Measurements from ENCODE around the gene ACER1.
"Not testable (repeated sequence)": the region's sequence is repeated elsewhere in the genome, so short reads cannot be mapped to it uniquely, and the experiment has no call there.

ACER1 gene

DNA sequence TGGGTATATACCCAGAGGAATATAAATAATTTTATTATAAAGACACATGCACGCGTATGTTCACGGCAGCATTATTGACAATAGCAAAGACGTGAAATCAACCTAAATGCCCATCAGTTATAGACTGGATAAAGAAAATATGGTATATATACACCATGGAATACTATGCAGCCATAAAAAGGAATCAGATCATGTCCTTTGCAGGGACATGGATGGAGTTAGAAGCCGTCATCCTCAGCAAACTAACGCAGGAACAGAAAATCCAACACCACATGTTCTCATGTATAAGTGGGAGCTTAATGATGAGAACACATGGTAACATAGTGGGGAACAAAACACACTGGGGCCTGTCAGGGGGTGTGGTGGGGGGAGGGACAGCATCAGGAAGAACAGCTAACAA, 51.0 kb downstream of the ACER1 start:
- H3K4me3 ChIP-seq (ENCODE audit: low read depth, low read length); H3K14ac ChIP-seq (ENCODE audit: low read length); H2BK12ac ChIP-seq (ENCODE audit: low read length); H3K36me3 ChIP-seq (ENCODE audit: control insufficient read depth in 1 of 2, insufficient read depth in 2 of 2, low read length in 2 of 2); H3K27me3 ChIP-seq (ENCODE audit: insufficient read depth, low read length); H4K8ac ChIP-seq (ENCODE audit: low read depth, low read length); H2AK5ac ChIP-seq (ENCODE audit: low read length); H3K27ac ChIP-seq (ENCODE audit: low read depth, low read length); H4K12ac ChIP-seq (ENCODE audit: low read depth, low read length); H3K79me1 ChIP-seq (ENCODE audit: low read length); H2AFZ ChIP-seq (ENCODE audit: insufficient read depth, low read length, poor library complexity); H3K4ac ChIP-seq (ENCODE audit: low read depth, low read length); DNase-seq; H3K9ac ChIP-seq (ENCODE audit: low read length); H3K18ac ChIP-seq (ENCODE audit: low read length); H3K23ac ChIP-seq (ENCODE audit: low read length); H2BK5ac ChIP-seq (ENCODE audit: low read depth, low read length, poor library complexity); H3K4me2 ChIP-seq (ENCODE audit: low read length); H2BK120ac ChIP-seq (ENCODE audit: insufficient read depth, low read length, poor library complexity); H4K91ac ChIP-seq (ENCODE audit: low read depth, low read length): not testable (repeated sequence)
- WGBS (ENCODE audit: extremely low coverage, insufficient coverage, insufficient read length), result no CpG with 5 or more reads among the region's 6 CpGs
- Histone ChIP-seq H3K9me3 (ENCODE audit: insufficient read depth, low read depth, low read length) (peaks cover 19% of the 10 kb centered on the region), H3K4me1 (ENCODE audit: control insufficient read depth in 1 of 2, insufficient read depth in 2 of 2, low read length in 2 of 2) (peaks cover 11% of the 10 kb centered on the region in 2 experiments), H3K79me2 (ENCODE audit: control insufficient read depth, insufficient read depth, low read length, poor library complexity) (peaks cover 17% of the 10 kb centered on the region)

DNA sequence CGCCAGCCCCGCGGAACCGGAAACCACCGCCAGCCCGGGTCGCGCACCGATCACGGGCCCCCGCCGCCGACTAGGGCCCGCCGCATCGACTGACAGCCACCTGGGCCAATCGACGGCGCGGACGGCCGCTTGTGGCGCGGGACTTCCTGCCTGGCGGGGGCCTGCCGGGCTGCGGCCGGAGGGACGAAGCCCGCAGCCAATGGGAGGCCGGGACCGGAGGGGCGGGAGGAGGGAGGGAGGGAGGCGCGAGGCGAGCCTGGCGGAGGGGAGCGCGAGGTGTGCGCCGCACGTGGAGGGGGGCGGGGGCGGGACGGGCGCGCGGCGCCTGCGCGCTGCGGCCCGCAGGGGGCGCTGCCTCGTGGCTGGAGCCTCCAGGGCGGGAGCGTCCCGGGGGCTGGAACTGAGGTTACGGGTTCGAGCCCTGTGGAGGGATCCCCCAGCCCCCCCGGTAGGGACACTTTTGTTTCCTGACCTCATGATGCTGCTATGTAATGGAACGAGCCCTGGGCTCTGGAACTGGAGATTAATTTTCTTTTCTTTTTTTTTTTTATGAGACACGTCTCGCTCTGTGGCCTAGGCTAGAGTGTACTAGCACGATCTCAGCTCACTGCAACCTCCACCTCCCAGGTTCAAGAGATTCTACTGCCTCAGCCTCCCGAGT, 53.4 kb downstream of the ACER1 start, which contains the start of gene MLLT1:
MLLT1 (minus strand) TSS at position 45 of the 661 bp plus-strand sequence. CDS start 191 bp downstream, outside the sequence.
- Histone ChIP-seq H3K79me1 (ENCODE audit: low read length) (peaks cover 8% of the 10 kb centered on the region), H3K27me3 (ENCODE audit: insufficient read depth, low read length) (no peaks in the 10 kb centered on the region), H3K27ac (ENCODE audit: low read depth, low read length) (peak within 1 kb of the TSS; percentile 48), H3K18ac (ENCODE audit: low read length) (peak within 1 kb of the TSS; percentile 88), H4K8ac (ENCODE audit: low read depth, low read length) (peak within 1 kb of the TSS; percentile 88), H2AFZ (ENCODE audit: insufficient read depth, low read length, poor library complexity) (peak within 1 kb of the TSS; percentile 66), H3K14ac (ENCODE audit: low read length) (peak within 1 kb of the TSS; percentile 93), H3K4me2 (ENCODE audit: low read length) (peak within 1 kb of the TSS; percentile 95), H3K36me3 (ENCODE audit: control insufficient read depth in 1 of 2, insufficient read depth in 2 of 2, low read length in 2 of 2) (peaks cover 3 to 5% of the 10 kb centered on the region in 2 experiments), H2BK120ac (ENCODE audit: insufficient read depth, low read length, poor library complexity) (peak within 1 kb of the TSS; percentile 78), H2BK5ac (ENCODE audit: low read depth, low read length, poor library complexity) (peak within 1 kb of the TSS; percentile 90), H3K4ac (ENCODE audit: low read depth, low read length) (peak within 1 kb of the TSS; percentile 98), H4K12ac (ENCODE audit: low read depth, low read length) (peak within 1 kb of the TSS; percentile 89), H3K9me3 (ENCODE audit: insufficient read depth, low read depth, low read length) (no peaks in the 10 kb centered on the region), H3K79me2 (ENCODE audit: control insufficient read depth, insufficient read depth, low read length, poor library complexity) (peaks cover 29% of the 10 kb centered on the region), H3K9ac (ENCODE audit: low read length) (peak within 1 kb of the TSS; percentile 82), H4K91ac (ENCODE audit: low read depth, low read length) (peak within 1 kb of the TSS; percentile 93), H3K23ac (ENCODE audit: low read length) (no peak within 1 kb of the TSS), H2BK12ac (ENCODE audit: low read length) (peak within 1 kb of the TSS; percentile 20), H2AK5ac (ENCODE audit: low read length) (peak within 1 kb of the TSS; percentile 42), H3K4me3 (ENCODE audit: low read depth, low read length) (peak within 1 kb of the TSS; percentile 81), H3K4me1 (ENCODE audit: control insufficient read depth in 1 of 2, insufficient read depth in 2 of 2, low read length in 2 of 2) (peaks cover 24 to 26% of the 10 kb centered on the region in 2 experiments)
- WGBS (ENCODE audit: extremely low coverage, insufficient coverage, insufficient read length), result no CpG with 5 or more reads among the region's 66 CpGs
- DNase-seq, result peak; percentile 93 to 95

DNA sequence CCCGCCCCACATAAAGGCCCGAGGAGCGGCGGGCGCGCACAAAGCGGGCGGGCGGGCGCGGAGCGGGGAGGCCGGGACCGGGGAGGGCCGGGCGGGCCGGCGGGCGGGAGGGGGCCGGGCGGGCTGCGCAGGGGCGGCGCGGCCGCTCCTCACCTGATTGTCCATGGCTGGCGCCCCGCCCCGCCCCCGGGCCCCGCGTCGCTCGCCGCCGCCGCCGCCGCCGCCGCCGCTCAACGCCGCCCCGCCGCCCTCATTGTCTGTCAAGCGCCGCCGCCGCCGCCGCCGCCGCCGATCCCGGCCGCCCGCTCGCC, 53.8 kb downstream of the ACER1 start:
- no CpG with 5 or more reads among the region's 59 CpGs for WGBS (ENCODE audit: extremely low coverage, insufficient coverage, insufficient read length)
- Histone ChIP-seq H3K4ac (ENCODE audit: low read depth, low read length) (peak overlapping the region; percentile 98), H3K36me3 (ENCODE audit: control insufficient read depth in 1 of 2, insufficient read depth in 2 of 2, low read length in 2 of 2) (peaks cover 3 to 5% of the 10 kb centered on the region in 2 experiments), H3K18ac (ENCODE audit: low read length) (peak overlapping the region; percentile 88), H3K27me3 (ENCODE audit: insufficient read depth, low read length) (no peaks in the 10 kb centered on the region), H2BK5ac (ENCODE audit: low read depth, low read length, poor library complexity) (peak overlapping the region; percentile 90), H3K27ac (ENCODE audit: low read depth, low read length) (no peak overlapping the region), H4K8ac (ENCODE audit: low read depth, low read length) (peak overlapping the region; percentile 88), H2BK12ac (ENCODE audit: low read length) (no peak overlapping the region), H3K4me3 (ENCODE audit: low read depth, low read length) (peak overlapping the region; percentile 81), H3K4me2 (ENCODE audit: low read length) (peak overlapping the region; percentile 95), H2AFZ (ENCODE audit: insufficient read depth, low read length, poor library complexity) (peak overlapping the region; percentile 66), H3K9ac (ENCODE audit: low read length) (peak overlapping the region; percentile 82), H3K14ac (ENCODE audit: low read length) (peak overlapping the region; percentile 93), H3K79me1 (ENCODE audit: low read length) (peaks cover 8% of the 10 kb centered on the region), H3K4me1 (ENCODE audit: control insufficient read depth in 1 of 2, insufficient read depth in 2 of 2, low read length in 2 of 2) (peaks cover 25 to 29% of the 10 kb centered on the region in 2 experiments), H4K12ac (ENCODE audit: low read depth, low read length) (no peak overlapping the region), H3K79me2 (ENCODE audit: control insufficient read depth, insufficient read depth, low read length, poor library complexity) (peaks cover 30% of the 10 kb centered on the region), H2BK120ac (ENCODE audit: insufficient read depth, low read length, poor library complexity) (peak overlapping the region; percentile 78), H3K23ac (ENCODE audit: low read length) (no peak overlapping the region), H3K9me3 (ENCODE audit: insufficient read depth, low read depth, low read length) (no peaks in the 10 kb centered on the region), H2AK5ac (ENCODE audit: low read length) (no peak overlapping the region), H4K91ac (ENCODE audit: low read depth, low read length) (peak overlapping the region; percentile 93)
- no peak for DNase-seq

DNA sequence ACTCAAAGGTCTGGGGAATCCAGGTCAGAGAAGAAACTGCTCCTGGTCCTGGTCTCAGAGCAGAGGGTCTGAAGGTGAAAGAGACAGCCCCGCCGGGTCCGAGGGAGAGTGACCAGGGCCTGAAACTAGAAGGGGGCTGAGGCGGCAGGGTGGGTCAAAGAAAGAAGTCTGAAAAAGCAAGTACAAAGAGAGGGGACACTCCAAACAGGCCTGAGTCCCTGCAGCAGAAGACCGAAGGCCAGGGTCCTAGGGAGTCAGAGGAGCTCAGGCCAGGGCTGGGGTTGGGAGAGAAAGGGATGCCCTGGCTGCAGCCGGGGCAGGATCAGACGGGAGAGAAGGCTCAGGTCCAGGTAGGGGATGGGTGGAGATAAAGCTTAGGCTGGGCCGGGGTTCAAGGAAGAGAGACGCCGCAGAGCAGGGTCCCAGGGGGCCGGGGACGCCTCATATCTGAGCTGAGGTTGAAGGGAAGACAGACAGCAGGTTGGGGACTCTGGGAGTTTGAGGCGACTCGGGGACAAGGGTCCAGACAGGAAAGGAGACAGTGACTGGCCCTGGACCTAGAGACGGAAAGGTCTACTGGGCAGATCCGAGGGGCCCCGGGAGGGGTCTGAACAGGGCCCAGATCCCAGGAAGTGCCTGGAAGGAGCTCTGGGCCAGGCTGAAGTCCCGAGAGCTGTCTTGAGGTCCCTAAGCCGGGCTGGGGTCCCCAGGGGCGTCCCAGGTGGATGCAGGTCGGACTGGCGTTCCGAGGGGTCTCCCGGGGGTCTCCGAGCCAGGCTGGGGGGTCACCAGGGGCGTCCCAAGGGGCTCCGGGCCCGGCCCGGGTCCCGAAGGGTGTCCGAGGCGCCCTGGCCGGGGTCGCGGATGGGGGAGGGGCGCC, 54.4 kb downstream of the ACER1 start:
- Histone ChIP-seq H3K79me1 (ENCODE audit: low read length) (peaks cover 8% of the 10 kb centered on the region), H2AK5ac (ENCODE audit: low read length) (peak overlapping the region; percentile 42), H4K91ac (ENCODE audit: low read depth, low read length) (peak overlapping the region; percentile 93), H3K4me3 (ENCODE audit: low read depth, low read length) (peak overlapping the region; percentile 81), H3K14ac (ENCODE audit: low read length) (peak overlapping the region; percentile 93), H3K79me2 (ENCODE audit: control insufficient read depth, insufficient read depth, low read length, poor library complexity) (peaks cover 33% of the 10 kb centered on the region), H3K27ac (ENCODE audit: low read depth, low read length) (peak overlapping the region; percentile 48), H3K4me2 (ENCODE audit: low read length) (peak overlapping the region; percentile 95), H3K36me3 (ENCODE audit: control insufficient read depth in 1 of 2, insufficient read depth in 2 of 2, low read length in 2 of 2) (peaks cover 3 to 5% of the 10 kb centered on the region in 2 experiments), H2BK5ac (ENCODE audit: low read depth, low read length, poor library complexity) (peak overlapping the region; percentile 90), H3K4ac (ENCODE audit: low read depth, low read length) (peak overlapping the region; percentile 98), H3K18ac (ENCODE audit: low read length) (peak overlapping the region; percentile 88), H2BK120ac (ENCODE audit: insufficient read depth, low read length, poor library complexity) (peak overlapping the region; percentile 78), H3K9me3 (ENCODE audit: insufficient read depth, low read depth, low read length) (no peaks in the 10 kb centered on the region), H3K27me3 (ENCODE audit: insufficient read depth, low read length) (no peaks in the 10 kb centered on the region), H3K9ac (ENCODE audit: low read length) (peak overlapping the region; percentile 82), H3K4me1 (ENCODE audit: control insufficient read depth in 1 of 2, insufficient read depth in 2 of 2, low read length in 2 of 2) (peaks cover 30 to 34% of the 10 kb centered on the region in 2 experiments), H4K8ac (ENCODE audit: low read depth, low read length) (peak overlapping the region; percentile 88), H2BK12ac (ENCODE audit: low read length) (peak overlapping the region; percentile 20), H3K23ac (ENCODE audit: low read length) (no peak overlapping the region), H4K12ac (ENCODE audit: low read depth, low read length) (peak overlapping the region; percentile 89), H2AFZ (ENCODE audit: insufficient read depth, low read length, poor library complexity) (peak overlapping the region; percentile 66)
- peak in 1 of 2 donors; percentile 10 for DNase-seq
- WGBS (ENCODE audit: extremely low coverage, insufficient coverage, insufficient read length), result no CpG with 5 or more reads among the region's 36 CpGs

Measured in trophoblast cell (in vitro differentiated cells and primary cell).